Activated CD4-positive, alpha-beta T cell treated with anti-CD3 and anti-CD28 coated beads for 36 hours (primary cell): ENCODE measurements around the gene C13orf46. TPM values are rescaled to one million over a fixed set of nuclear protein-coding genes. Genes with fewer than 3 reads are reported as not detected.
"Not testable (repeated sequence)": the region's sequence is repeated elsewhere in the genome, so short reads cannot be mapped to it uniquely, and the experiment has no call there.

Source experiments
- ATAC-seq: fragments of 200-7000 bp; cut with Tn5 transposase; one replicate; pipeline ENCODE4 v1.10.0; 2021; ENCODE audit warnings: mild to moderate bottlenecking, moderate library complexity
- CTCF ChIA-PET: fragments of 350-600 bp; sonication (Branson Sonifier 250); formaldehyde crosslinking; loops from one replicate; lab custom pipeline; 2021; ENCODE audit warnings: antibody characterized with exemption; lab: Charles Lee
- POLR2A ChIA-PET: fragments of 350-600 bp; sonication (Branson Sonifier 250); formaldehyde crosslinking; loops from one replicate; lab custom pipeline; 2021; ENCODE audit warnings: antibody characterized with exemption, inconsistent platforms; lab: Charles Lee
- DNase-seq: peaks from one replicate; pipeline ENCODE4 v3.0.0-alpha.2; 2020
- H3K27ac Mint-ChIP-seq: one replicate; pipeline ENCODE4 v1.8.0; 2021; ENCODE audit warnings: mixed read lengths
- H3K27me3 Mint-ChIP-seq: one replicate; pipeline ENCODE4 v1.8.0; 2021; ENCODE audit warnings: mixed read lengths
- H3K36me3 Mint-ChIP-seq: one replicate; pipeline ENCODE4 v1.8.0; 2021; ENCODE audit warnings: low read depth, mixed read lengths
- H3K4me1 Mint-ChIP-seq: one replicate; pipeline ENCODE4 v1.8.0; 2021; ENCODE audit warnings: mixed read lengths
- H3K4me3 Mint-ChIP-seq: one replicate; pipeline ENCODE4 v1.8.0; 2021; ENCODE audit warnings: mild to moderate bottlenecking, moderate library complexity, mixed read lengths
- H3K9me3 Mint-ChIP-seq: one replicate; pipeline ENCODE4 v1.8.0; 2021; ENCODE audit warnings: low read depth, mixed read lengths
- intact Hi-C, 2 experiments: fragments of 100-400 bp; cut with DNase I in 1 of 2; cut with micrococcal nuclease in 1 of 2; formaldehyde crosslinking; loops; one replicate each; pipeline versions ENCODE4 v1.14.2 to v1.15.1; 2022 to 2024; cut with DNase I, micrococcal nuclease
- total RNA-seq, 2 experiments: library from RNA; stranded (reverse); gene quantifications; one replicate each; pipeline ENCODE4 v1.2.3, GENCODE V29; 2021

C13orf46 gene
- total RNA-seq: 1 to 10 TPM; 1.6 to 2.2 TPM

- Mint-ChIP-seq H3K27ac (no peak within 1 kb of the TSS), H3K9me3 (no peaks in the 10 kb centered on the region), H3K36me3 (peaks cover 14% of the 10 kb centered on the region), H3K27me3 (no peaks in the 10 kb centered on the region), H3K4me1 (no peaks in the 10 kb centered on the region), H3K4me3 (no peak within 1 kb of the TSS)
- ATAC-seq (no peak), DNase-seq (peak; percentile 3)
- intact Hi-C loops: no loop called here
- POLR2A ChIA-PET: no interaction called here
- CTCF ChIA-PET: no interaction called here
Measured at GRCh38 chr13:113973218-113974164, at the start of gene C13orf46. TSS of gene C13orf46 (minus strand) at chr13:113974076. CDS start at chr13:113973997, 79 bp downstream.

GRCh38 chr13:114022876-114023275 is 49.0 kb upstream of the C13orf46 start:
- no peaks in the 10 kb centered on the region for H3K4me1 Mint-ChIP-seq
- DNase-seq (no peak), ATAC-seq (no peak)
- H3K27me3 Mint-ChIP-seq: no peaks in the 10 kb centered on the region
- CTCF ChIA-PET: no interaction called here
- H3K4me3 Mint-ChIP-seq: no peak overlapping the region
- intact Hi-C loops: no loop called here
- H3K9me3 Mint-ChIP-seq: no peaks in the 10 kb centered on the region
- H3K36me3 Mint-ChIP-seq: peaks cover 27% of the 10 kb centered on the region
- peak overlapping the region; percentile 19 for H3K27ac Mint-ChIP-seq
- POLR2A ChIA-PET: no interaction called here

- no peak for DNase-seq
- H3K27me3 Mint-ChIP-seq: no peaks in the 10 kb centered on the region
- intact Hi-C loops: no loop called here
- POLR2A ChIA-PET: no interaction called here
- no peaks in the 10 kb centered on the region for H3K4me1 Mint-ChIP-seq
- peaks cover 27% of the 10 kb centered on the region for H3K36me3 Mint-ChIP-seq
- CTCF ChIA-PET: no interaction called here
- H3K4me3 Mint-ChIP-seq: no peak overlapping the region
- no peaks in the 10 kb centered on the region for H3K9me3 Mint-ChIP-seq
- ATAC-seq: no peak
- H3K27ac Mint-ChIP-seq: no peak overlapping the region
Measured at GRCh38 chr13:114022309-114022669, 48.4 kb upstream of the C13orf46 start.

GRCh38 chr13:114021464-114022308 is 47.8 kb upstream of the C13orf46 start:
- DNase-seq: no peak
- Mint-ChIP-seq H3K4me1 (no peaks in the 10 kb centered on the region), H3K36me3 (peaks cover 29% of the 10 kb centered on the region), H3K27ac (no peak overlapping the region), H3K27me3 (no peaks in the 10 kb centered on the region), H3K9me3 (no peaks in the 10 kb centered on the region), H3K4me3 (no peak overlapping the region)
- ChIA-PET CTCF (interaction anchor here (1.3 kb wide), 1 partner anchor 205 kb away, joined by 4 read pairs; no protein-coding TSS in a partner anchor), POLR2A (no interaction called here)
- intact Hi-C loops: no loop called here
- no peak for ATAC-seq

GRCh38 chr13:114020750-114021463 is 47.0 kb upstream of the C13orf46 start:
- DNase-seq (no peak), ATAC-seq (no peak)
- Mint-ChIP-seq H3K27ac (peak overlapping the region; percentile 6), H3K27me3 (no peaks in the 10 kb centered on the region), H3K4me1 (peaks cover 3% of the 10 kb centered on the region), H3K4me3 (no peak overlapping the region), H3K9me3 (no peaks in the 10 kb centered on the region), H3K36me3 (peaks cover 33% of the 10 kb centered on the region)
- intact Hi-C loops: no loop called here
- ChIA-PET CTCF (interaction anchor here (1.3 kb wide), 1 partner anchor 205 kb away, joined by 4 read pairs; no protein-coding TSS in a partner anchor), POLR2A (no interaction called here)

- CTCF ChIA-PET, H3K4me1 Mint-ChIP-seq, H3K27ac Mint-ChIP-seq, H3K9me3 Mint-ChIP-seq, ATAC-seq, intact Hi-C loops, DNase-seq, H3K27me3 Mint-ChIP-seq, POLR2A ChIA-PET, H3K4me3 Mint-ChIP-seq: not testable (repeated sequence)
- peaks cover 32% of the 10 kb centered on the region for H3K36me3 Mint-ChIP-seq
Measured at GRCh38 chr13:114020134-114020533, 46.3 kb upstream of the C13orf46 start.

- no peak overlapping the region for H3K27ac Mint-ChIP-seq
- POLR2A ChIA-PET: interaction anchor here (0.7 kb wide), 1 partner anchor 12 kb away, joined by 4 read pairs; no protein-coding TSS in a partner anchor
Measured at GRCh38 chr13:114019367-114019766, 45.5 kb upstream of the C13orf46 start.

GRCh38 chr13:114018461-114019055 is 44.7 kb upstream of the C13orf46 start:
- ATAC-seq: no peak
- H3K9me3 Mint-ChIP-seq: no peaks in the 10 kb centered on the region
- POLR2A ChIA-PET: no interaction called here
- CTCF ChIA-PET: interaction anchor here (0.5 kb wide), 1 partner anchor 1525 kb away, joined by 4 read pairs; no protein-coding TSS in a partner anchor
- peaks cover 30% of the 10 kb centered on the region for H3K36me3 Mint-ChIP-seq
- H3K4me1 Mint-ChIP-seq: peaks cover 4% of the 10 kb centered on the region
- no peak overlapping the region for H3K4me3 Mint-ChIP-seq
- intact Hi-C loops: no loop called here
- H3K27me3 Mint-ChIP-seq: no peaks in the 10 kb centered on the region
- DNase-seq: no peak
- H3K27ac Mint-ChIP-seq: no peak overlapping the region

More at GRCh38 chr13:114019367-114019766, 45.5 kb upstream of the C13orf46 start:
- H3K4me1 Mint-ChIP-seq: peaks cover 4% of the 10 kb centered on the region
- no peak overlapping the region for H3K4me3 Mint-ChIP-seq
- peaks cover 32% of the 10 kb centered on the region for H3K36me3 Mint-ChIP-seq
- intact Hi-C loops: no loop called here
- CTCF ChIA-PET: interaction anchor here (0.5 kb wide), 1 partner anchor 1526 kb away, joined by 4 read pairs; no protein-coding TSS in a partner anchor
- H3K9me3 Mint-ChIP-seq: no peaks in the 10 kb centered on the region
- ATAC-seq (peak; percentile 63), DNase-seq (peak; percentile 68)
- no peaks in the 10 kb centered on the region for H3K27me3 Mint-ChIP-seq

GRCh38 chr13:114017966-114018365 is 44.1 kb upstream of the C13orf46 start:
- H3K9me3 Mint-ChIP-seq: no peaks in the 10 kb centered on the region
- peaks cover 4% of the 10 kb centered on the region for H3K4me1 Mint-ChIP-seq
- no peaks in the 10 kb centered on the region for H3K27me3 Mint-ChIP-seq
- no peak for ATAC-seq
- peaks cover 30% of the 10 kb centered on the region for H3K36me3 Mint-ChIP-seq
- H3K4me3 Mint-ChIP-seq: no peak overlapping the region
- no peak for DNase-seq
- intact Hi-C loops: no loop called here
- CTCF ChIA-PET: no interaction called here
- POLR2A ChIA-PET: no interaction called here
- no peak overlapping the region for H3K27ac Mint-ChIP-seq

- no peaks in the 10 kb centered on the region for H3K9me3 Mint-ChIP-seq
- no peak for ATAC-seq
Measured at GRCh38 chr13:114017028-114017630, 43.3 kb upstream of the C13orf46 start.

More at GRCh38 chr13:114017028-114017630, 43.3 kb upstream of the C13orf46 start:
- no peak overlapping the region for H3K4me3 Mint-ChIP-seq
- ChIA-PET CTCF (interaction anchor here (0.7 kb wide), 1 partner anchor 85 kb away, joined by 4 read pairs; no protein-coding TSS in a partner anchor), POLR2A (no interaction called here)
- peaks cover 4% of the 10 kb centered on the region for H3K4me1 Mint-ChIP-seq
- peak overlapping the region; percentile 22 for H3K27ac Mint-ChIP-seq
- no peak for DNase-seq
- peaks cover 27% of the 10 kb centered on the region for H3K36me3 Mint-ChIP-seq
- intact Hi-C loops: no loop called here
- H3K27me3 Mint-ChIP-seq: no peaks in the 10 kb centered on the region
